PC-9 (cell line): ENCODE data around the gene C6orf58. TPM values are rescaled to one million over a fixed set of nuclear protein-coding genes. Genes with fewer than 3 reads are reported as not detected.
"Not testable (repeated sequence)": the region's sequence is repeated elsewhere in the genome, so short reads cannot be mapped to it uniquely, and the experiment has no call there.

ENCODE experiments used
- BruUV-seq: library from RNA; stranded (reverse); fragments of 400-500 nt; replicated peaks from 2 replicates; lab custom pipeline; 2021; lab: Mats Ljungman, UMichigan
- CTCF ChIA-PET: fragments of 300-600 bp; sonication (Branson Sonifier 250); formaldehyde crosslinking; loops from one replicate; lab custom pipeline; 2022; ENCODE audit warnings: antibody characterized with exemption; lab: Charles Lee
- POLR2A ChIA-PET: fragments of 300-600 bp; sonication (Branson Sonifier 250); formaldehyde crosslinking; loops from one replicate; lab custom pipeline; 2022; ENCODE audit warnings: antibody characterized with exemption; ENCODE audit not compliant: unreplicated experiment; lab: Charles Lee
- DNase-seq, 2 experiments: peaks; one replicate each; pipeline versions ENCODE4 v3.0.0 to v3.0.0-alpha.2; 2015 to 2022; ENCODE audit warnings: mixed read lengths in 1 of 2
- H2AFZ ChIP-seq: fragments of 200-600 bp; sonication (generic); 2 replicates; pipeline ENCODE4 v1.8.1; 2017; ENCODE audit warnings: antibody characterized with exemption
- H3F3A ChIP-seq: fragments of 200-600 bp; sonication (generic); 2 replicates; pipeline ENCODE4 v1.8.1; 2017; ENCODE audit warnings: antibody characterized with exemption, mild to moderate bottlenecking, low read depth; ENCODE audit not compliant: insufficient read depth
- H3K27ac ChIP-seq: fragments of 200-600 bp; sonication (generic); 2 replicates; pipeline ENCODE4 v1.6.1; 2016; ENCODE audit warnings: mixed run types
- H3K27me3 ChIP-seq: fragments of 200-600 bp; sonication (generic); 2 replicates; pipeline ENCODE4 v1.6.1; 2016; ENCODE audit warnings: low read depth, mixed run types; ENCODE audit not compliant: insufficient read depth
- H3K36me3 ChIP-seq: fragments of 200-600 bp; sonication (generic); 2 replicates; pipeline ENCODE4 v1.6.1; 2016; ENCODE audit warnings: low read depth, mixed run types
- H3K4me1 ChIP-seq: fragments of 200-600 bp; sonication (generic); replicated peaks from 2 replicates; pipeline ENCODE4 v1.6.1; 2016; ENCODE audit warnings: mixed run types; ENCODE audit not compliant: insufficient read depth
- H3K4me2 ChIP-seq: fragments of 200-600 bp; sonication (generic); 2 replicates; pipeline ENCODE4 v1.6.1; 2017; ENCODE audit warnings: mixed run types
- H3K4me3 ChIP-seq: fragments of 200-600 bp; sonication (generic); 2 replicates; pipeline ENCODE4 v1.6.1; 2016; ENCODE audit warnings: mixed run types
- H3K79me2 ChIP-seq: fragments of 200-600 bp; sonication (generic); 2 replicates; pipeline ENCODE4 v1.6.1; 2017; ENCODE audit warnings: low read depth, mixed run types
- H3K9me2 ChIP-seq: fragments of 200-600 bp; sonication (generic); 2 replicates; pipeline ENCODE4 v1.8.1; 2017; ENCODE audit warnings: mild to moderate bottlenecking; ENCODE audit not compliant: insufficient read depth
- H3K9me3 ChIP-seq: fragments of 200-600 bp; sonication (generic); 2 replicates; pipeline ENCODE4 v1.8.1; 2016; ENCODE audit warnings: low read depth; ENCODE audit not compliant: insufficient read depth
- H4K20me1 ChIP-seq: fragments of 200-600 bp; sonication (generic); 2 replicates; pipeline ENCODE4 v1.8.1; 2017; ENCODE audit not compliant: insufficient read depth
- EZH2 ChIP-seq: fragments of 200-600 bp; sonication (generic); IDR thresholded peaks from 2 replicates; pipeline ENCODE4 v1.8.0; 2017; ENCODE audit warnings: antibody characterized with exemption, low read depth
- intact Hi-C: fragments of 100-400 bp; cut with micrococcal nuclease; formaldehyde crosslinking; loops from one replicate; pipeline ENCODE4 v1.10.0; 2022; ENCODE audit not compliant: unreplicated experiment
- total RNA-seq: library from RNA; stranded (reverse); gene quantifications from 2 replicates; pipeline ENCODE4 v1.2.3, GENCODE V29; 2021
- TF ChIP-seq, protein P1 (sequence below): fragments of 200-600 bp; sonication (generic); conservative IDR thresholded peaks from 2 replicates; pipeline ENCODE4 v1.6.1; 2017; ENCODE audit warnings: mixed run types, antibody characterized with exemption, mild to moderate bottlenecking, moderate library complexity

C6orf58 gene
- total RNA-seq, 1 experiment from 2014 or later = not detected

DNA sequence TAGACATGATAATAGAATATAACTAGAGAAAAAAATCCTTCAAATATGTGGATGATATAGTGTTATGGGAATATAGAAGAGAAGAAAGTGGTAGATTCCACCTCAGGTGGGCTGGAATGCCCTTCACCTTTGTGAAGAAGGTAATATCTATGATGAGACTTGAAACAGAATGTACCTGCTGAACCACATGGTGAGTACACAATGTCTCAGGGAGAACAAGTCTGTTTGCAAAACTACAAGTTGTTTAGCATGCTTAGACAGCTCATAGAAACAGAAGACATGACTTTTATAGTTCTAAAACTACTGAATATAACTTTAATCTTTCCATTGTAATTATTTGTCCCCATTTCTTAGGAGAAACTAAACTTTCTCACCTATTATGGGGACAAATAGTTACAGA, 12.2 kb downstream of the C6orf58 start:
- H3K79me2 ChIP-seq = no peaks in the 10 kb centered on the region
- no peaks in the 10 kb centered on the region for H3K4me1 ChIP-seq
- H3K4me3 ChIP-seq = no peak overlapping the region
- TF ChIP-seq EZH2 = no peak
- TF ChIP-seq, protein P1, sequence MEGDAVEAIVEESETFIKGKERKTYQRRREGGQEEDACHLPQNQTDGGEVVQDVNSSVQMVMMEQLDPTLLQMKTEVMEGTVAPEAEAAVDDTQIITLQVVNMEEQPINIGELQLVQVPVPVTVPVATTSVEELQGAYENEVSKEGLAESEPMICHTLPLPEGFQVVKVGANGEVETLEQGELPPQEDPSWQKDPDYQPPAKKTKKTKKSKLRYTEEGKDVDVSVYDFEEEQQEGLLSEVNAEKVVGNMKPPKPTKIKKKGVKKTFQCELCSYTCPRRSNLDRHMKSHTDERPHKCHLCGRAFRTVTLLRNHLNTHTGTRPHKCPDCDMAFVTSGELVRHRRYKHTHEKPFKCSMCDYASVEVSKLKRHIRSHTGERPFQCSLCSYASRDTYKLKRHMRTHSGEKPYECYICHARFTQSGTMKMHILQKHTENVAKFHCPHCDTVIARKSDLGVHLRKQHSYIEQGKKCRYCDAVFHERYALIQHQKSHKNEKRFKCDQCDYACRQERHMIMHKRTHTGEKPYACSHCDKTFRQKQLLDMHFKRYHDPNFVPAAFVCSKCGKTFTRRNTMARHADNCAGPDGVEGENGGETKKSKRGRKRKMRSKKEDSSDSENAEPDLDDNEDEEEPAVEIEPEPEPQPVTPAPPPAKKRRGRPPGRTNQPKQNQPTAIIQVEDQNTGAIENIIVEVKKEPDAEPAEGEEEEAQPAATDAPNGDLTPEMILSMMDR = no peak
- no peaks in the 10 kb centered on the region for H3K9me2 ChIP-seq
- intact Hi-C loops = no loop called here
- POLR2A ChIA-PET = no interaction called here
- CTCF ChIA-PET = no interaction called here
- DNase-seq = no peak
- H4K20me1 ChIP-seq = no peaks in the 10 kb centered on the region
- H3K36me3 ChIP-seq = no peaks in the 10 kb centered on the region
- H3K9me3 ChIP-seq = no peaks in the 10 kb centered on the region
- no peak overlapping the region for H2AFZ ChIP-seq
- no TSS peak for BruUV-seq
- no peak overlapping the region for H3K4me2 ChIP-seq
- no peak overlapping the region for H3K27ac ChIP-seq
- H3K27me3 ChIP-seq = no peaks in the 10 kb centered on the region
- H3F3A ChIP-seq = no peaks in the 10 kb centered on the region

DNA sequence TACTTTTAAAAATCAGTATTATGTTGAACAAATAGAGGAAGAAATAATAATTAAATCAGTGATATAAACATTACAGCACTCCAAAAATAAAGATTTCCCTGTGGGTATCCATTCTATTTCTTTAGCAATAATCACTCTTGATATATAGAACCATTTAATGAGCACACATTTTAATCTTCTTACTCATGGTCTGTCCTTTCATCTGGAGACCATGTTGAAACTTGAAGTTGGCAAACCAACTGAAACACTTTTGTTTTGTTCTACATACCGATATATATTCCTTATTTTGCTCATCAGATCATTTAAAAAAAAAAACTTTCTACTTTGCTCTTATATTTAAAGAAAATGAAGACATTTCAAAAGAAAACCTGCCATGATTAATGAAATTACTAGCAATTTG, 13.4 kb downstream of the C6orf58 start:
- Histone ChIP-seq H3K27ac (no peak overlapping the region), H3K9me2 (no peaks in the 10 kb centered on the region), H3K4me1 (no peaks in the 10 kb centered on the region), H2AFZ (no peak overlapping the region), H3K79me2 (no peaks in the 10 kb centered on the region), H3K4me3 (no peak overlapping the region), H3K36me3 (no peaks in the 10 kb centered on the region), H3K27me3 (no peaks in the 10 kb centered on the region), H3F3A (no peaks in the 10 kb centered on the region), H3K9me3 (no peaks in the 10 kb centered on the region), H4K20me1 (no peaks in the 10 kb centered on the region), H3K4me2 (no peak overlapping the region)
- TF ChIP-seq, protein P1 = no peak
- TF ChIP-seq EZH2 = no peak
- DNase-seq = no peak
- CTCF ChIA-PET = no interaction called here
- intact Hi-C loops = no loop called here
- POLR2A ChIA-PET = no interaction called here
- no TSS peak for BruUV-seq

DNA sequence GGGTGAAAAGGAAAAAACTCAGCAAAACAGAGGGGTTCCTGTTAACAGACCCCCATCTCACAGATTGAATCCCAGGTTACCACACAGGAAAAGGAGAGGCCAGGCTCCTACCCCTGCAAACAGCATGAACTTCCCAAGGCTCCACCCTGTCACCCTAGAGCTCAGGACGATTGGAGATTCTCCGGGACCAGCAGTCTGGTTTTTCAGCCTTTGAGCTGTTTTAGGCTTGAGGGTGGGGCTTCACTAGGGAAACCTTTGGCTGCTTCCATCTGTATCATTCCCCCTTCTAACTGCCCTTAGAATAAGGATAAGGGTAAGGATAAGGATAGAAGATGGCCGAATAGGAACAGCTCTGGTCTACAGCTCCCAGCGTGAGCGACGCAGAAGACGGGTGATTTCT, 16.0 kb downstream of the C6orf58 start:
- Histone ChIP-seq H3K4me3 (no peak overlapping the region), H3K4me2 (no peak overlapping the region)
- BruUV-seq = no TSS peak

DNA sequence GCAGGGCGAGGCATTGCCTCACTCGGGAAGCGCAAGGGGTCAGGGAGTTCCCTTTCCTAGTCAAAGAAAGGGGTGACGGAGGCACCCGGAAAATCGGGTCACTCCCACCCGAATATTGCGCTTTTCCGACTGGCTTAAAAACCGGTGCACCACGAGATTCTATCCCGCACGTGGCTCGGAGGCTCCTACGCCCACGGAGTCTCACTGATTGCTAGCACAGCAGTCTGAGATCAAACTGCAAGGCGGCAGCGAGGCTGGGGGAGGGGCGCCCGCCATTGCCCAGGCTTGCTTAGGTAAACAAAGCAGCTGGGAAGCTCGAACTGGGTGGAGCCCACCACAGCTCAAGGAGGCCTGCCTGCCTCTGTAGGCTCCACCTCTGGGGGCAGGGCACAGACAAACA, 16.5 kb downstream of the C6orf58 start:
- H3K9me3 ChIP-seq, H3K4me1 ChIP-seq, H2AFZ ChIP-seq, H4K20me1 ChIP-seq, H3K4me2 ChIP-seq, H3K9me2 ChIP-seq, H3K27ac ChIP-seq, POLR2A ChIA-PET, H3K4me3 ChIP-seq, CTCF ChIA-PET, BruUV-seq, H3K79me2 ChIP-seq, H3K27me3 ChIP-seq, intact Hi-C loops, DNase-seq, H3F3A ChIP-seq, H3K36me3 ChIP-seq: not testable (repeated sequence)

More for the DNA sequence above, 16.0 kb downstream of the C6orf58 start:
- CTCF ChIA-PET = no interaction called here
- Histone ChIP-seq H3K27ac (no peak overlapping the region), H3K27me3 (no peaks in the 10 kb centered on the region), H3K9me3 (no peaks in the 10 kb centered on the region), H2AFZ (no peak overlapping the region; the same call in 1 of the 2 replicates), H3K36me3 (no peaks in the 10 kb centered on the region), H3K9me2 (no peaks in the 10 kb centered on the region), H3K79me2 (no peaks in the 10 kb centered on the region), H4K20me1 (no peaks in the 10 kb centered on the region), H3K4me1 (no peaks in the 10 kb centered on the region), H3F3A (no peaks in the 10 kb centered on the region)
- TF ChIP-seq EZH2 = no peak
- TF ChIP-seq, protein P1 = no peak
- intact Hi-C loops = no loop called here
- DNase-seq = no peak
- POLR2A ChIA-PET = no interaction called here
